GM19035 (cell line): Measurements from ENCODE around the gene DNAAF1.
A peak's percentile ranks its signal among the peaks of the same experiment; 100 is the strongest.

Experiments
- ATAC-seq: cut with Tn5 transposase; IDR thresholded peaks from one replicate; pipeline ENCODE4 v1.9.1; 2021; ENCODE audit not compliant: unreplicated experiment

The DNAAF1 gene

DNA sequence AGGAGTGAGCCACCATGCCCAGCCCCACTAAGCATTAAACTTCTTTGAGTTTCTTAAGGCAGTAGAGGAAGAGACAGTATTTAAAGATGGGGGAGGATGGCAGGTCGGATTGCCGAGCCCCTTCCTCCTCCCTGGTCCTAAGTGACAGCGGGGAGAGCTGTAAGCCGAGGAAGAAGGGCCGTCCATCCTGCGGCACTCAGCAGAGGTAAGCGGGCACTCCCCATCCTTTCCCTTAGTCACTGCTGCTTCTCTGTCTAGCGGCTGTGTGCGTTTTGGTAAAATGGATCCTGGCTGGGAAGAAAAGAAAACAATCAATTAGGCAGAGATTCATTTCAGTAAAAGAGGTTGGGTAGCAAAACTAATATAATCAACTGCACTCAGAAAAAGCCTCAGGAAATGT, 13.9 kb downstream of the DNAAF1 start:
- no peak for ATAC-seq

DNA sequence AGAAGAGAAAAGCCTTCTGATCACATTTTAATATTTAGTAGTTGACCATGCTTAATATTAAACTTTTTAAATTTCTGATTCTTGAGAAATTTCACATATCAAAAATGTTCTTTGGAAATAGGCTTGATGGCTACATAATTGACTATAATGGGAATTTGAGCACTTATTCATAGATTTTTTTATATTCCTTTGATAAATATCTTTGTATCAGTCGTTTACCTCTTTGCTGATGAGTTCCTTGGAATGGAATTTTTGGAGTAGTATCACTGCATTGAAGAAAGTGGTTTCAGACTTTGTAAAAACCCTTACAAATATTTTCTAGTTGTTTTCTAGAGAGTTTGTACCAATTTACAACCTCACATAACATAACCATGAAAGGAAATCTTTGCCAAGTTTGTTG, 14.7 kb downstream of the DNAAF1 start:
- no peak for ATAC-seq

DNA sequence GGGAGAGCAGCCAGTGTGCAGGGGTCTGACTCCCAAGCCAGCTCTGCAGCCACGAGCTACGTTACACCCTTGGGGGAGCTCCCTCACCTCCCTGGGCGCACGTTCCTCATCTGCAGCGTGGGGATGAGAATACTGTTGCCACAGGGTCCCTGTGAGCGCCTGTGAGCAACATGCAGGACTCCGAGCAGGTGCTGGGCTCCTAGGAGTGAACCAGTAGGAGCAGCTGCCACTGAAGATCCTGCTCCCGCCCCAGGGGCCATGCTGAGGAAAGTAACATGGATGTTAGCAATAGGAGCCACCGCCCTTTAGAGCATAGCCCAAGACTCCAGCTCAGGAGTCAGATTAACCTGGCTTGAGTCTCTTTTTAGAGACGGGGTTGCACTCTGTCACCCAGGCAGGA, 15.9 kb downstream of the DNAAF1 start:
- ATAC-seq, result no peak

GRCh38 chr16:84161801-84162200, 16.7 kb downstream of the DNAAF1 start:
- no peak for ATAC-seq

DNA sequence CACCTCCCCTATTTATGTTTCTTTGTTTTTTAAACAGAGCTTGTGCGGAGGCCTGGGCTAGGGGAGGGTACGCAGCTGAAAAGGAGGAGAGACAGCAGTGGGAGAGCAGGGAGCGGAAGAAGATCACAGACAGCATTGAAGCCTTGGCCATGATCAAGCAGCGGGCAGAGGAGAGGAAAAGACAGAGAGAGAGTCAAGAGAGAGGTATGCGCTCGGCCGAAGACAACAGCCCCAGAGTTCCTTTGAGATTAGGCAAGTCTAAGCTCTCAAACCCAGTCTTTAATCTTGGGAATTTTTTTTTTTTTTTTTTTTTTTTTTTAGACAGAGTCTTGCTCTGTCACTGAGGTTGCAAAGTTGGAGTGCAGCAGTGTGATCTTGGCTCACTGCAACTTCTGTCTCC, 20.6 kb downstream of the DNAAF1 start:
- no peak for ATAC-seq

DNA sequence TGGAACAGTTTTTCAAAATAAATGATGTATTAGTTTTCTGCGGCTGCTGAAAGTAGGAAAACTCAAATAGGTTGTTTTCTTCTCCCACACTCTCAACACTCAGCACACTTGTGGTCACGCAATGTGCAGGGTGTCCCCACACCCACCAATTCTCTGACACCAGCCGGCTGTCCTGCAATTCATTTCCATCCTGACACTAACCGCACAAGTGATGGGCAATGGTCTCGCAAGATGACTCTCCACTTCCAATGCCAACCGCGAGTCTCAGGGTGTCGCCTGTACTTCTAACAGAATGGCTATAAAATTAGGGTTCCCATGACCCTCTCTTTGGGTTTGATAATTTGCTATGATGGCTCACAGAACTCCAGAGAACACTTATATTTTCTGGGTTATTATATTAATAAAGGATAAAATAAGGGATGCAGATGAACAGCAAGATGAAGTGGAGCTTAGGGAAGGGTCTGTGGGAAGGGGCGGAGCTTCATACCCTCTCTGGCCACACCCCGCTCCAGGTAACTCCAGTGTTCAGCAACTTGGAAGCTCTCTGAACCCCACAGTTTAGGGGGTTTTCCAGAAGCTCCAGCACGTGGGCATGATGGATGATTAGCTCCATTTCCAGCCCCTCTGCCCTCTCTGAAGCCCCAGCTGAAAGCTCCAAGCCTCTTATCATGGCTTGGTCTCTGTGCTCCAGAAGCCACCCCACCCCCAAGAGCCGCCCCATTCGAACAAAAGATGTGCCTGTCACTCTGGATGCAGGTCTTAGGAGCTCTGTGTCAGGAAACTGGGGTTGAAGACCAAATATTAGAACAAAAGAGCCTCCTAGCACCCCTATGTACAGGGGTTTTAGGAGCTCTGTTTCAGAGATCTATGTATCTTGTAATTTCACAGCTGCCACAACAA, 21.9 kb downstream of the DNAAF1 start:
- ATAC-seq, result no peak

GRCh38 chr16:84169765-84170310, 24.7 kb downstream of the DNAAF1 start:
- ATAC-seq, result no peak

DNA sequence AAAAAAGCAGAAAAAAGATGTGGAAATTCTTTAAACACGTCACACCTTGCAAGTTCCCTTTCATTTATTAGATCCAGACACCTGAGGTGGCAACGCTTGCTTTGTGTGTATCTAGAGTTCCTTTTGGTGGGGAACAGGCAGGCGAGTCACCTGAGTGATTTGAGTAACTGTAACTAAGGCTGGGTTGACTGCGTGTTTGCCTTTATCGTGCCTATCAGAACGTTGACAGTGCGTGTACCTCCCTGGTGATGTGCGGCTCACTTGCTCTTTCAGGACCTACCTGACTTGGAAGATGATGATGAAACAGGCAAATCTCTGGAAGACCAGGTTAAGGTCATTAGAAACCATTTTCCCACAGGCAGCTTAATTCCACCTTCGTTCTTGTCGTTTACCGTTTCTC, 29.3 kb downstream of the DNAAF1 start:
- ATAC-seq, result no peak

DNA sequence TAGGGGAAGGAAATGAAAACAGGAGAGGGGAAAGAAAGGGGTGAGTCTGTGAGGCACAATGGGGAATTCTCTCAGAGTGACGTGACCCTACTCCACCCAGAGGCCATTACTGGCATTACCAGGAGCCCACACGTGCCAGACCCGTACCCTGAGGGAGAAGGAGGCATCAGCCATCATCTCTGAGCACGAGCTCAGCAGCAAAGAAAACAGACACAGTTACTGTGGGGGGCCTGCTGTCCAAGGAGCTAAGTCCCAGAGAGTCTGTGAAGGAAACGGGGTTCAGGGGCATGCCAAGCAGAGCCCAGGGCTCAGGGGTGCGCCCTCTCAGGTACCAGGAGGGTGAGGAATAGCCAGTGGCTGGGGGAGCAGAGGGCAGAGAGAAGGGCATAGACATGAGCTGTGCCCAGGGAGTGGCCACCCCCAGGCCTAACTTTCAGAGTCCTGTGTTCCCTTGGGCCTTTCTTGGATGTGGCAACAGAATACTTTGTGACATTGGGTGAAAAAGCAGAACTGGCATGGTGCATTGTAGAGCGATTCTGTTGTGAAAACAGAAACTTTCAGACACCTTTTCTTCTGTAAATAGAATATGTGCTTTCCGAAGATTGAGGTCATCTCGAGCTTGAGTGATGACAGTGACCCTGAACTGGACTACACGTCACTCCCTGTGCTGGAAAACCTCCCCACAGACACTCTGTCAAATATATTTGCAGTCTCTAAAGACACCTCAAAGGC, 30.4 kb downstream of the DNAAF1 start:
- ATAC-seq, result peak; percentile 75

- no peak for ATAC-seq
Observed at GRCh38 chr16:84176192-84177053, 31.3 kb downstream of the DNAAF1 start.

- ATAC-seq, result no peak
Observed at GRCh38 chr16:84177741-84178073, 32.6 kb downstream of the DNAAF1 start.

- no peak for ATAC-seq
Observed at GRCh38 chr16:84178146-84178765, 33.1 kb downstream of the DNAAF1 start.

DNA sequence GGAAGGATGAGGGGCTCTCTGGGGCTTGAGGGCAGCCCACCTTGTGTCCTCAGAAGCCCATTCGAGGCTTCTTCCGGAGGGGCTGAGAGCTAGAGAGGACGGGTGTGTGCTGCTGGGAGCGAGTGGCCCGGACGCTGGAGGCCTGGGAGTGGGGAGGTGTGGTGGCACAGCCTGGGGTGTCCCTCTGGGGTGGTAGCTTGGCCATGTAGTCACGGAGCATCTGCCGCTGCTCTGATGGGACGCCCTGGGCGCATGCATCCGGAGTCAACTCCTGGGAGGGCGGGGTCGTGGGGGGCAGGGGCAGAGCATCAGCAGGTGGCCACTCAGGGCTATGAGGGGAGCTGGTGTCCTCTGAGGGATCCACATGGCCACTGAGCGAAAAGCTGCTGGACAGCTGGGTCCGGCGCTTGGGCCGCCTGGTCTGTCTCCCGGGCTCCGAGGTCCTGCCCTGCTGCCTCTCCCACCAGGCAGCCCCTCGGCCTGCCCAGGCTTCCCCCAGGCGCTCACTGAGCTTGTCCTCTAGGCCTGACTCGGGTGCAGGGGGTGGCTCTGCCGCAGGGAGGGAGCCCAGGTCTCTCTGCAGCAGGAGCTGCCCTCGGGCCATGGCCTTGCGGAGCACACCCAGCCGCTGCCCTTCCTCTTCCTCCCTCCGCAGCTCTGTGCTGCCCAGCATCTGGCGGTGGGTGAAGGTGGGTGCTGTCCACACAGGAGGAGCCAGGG, 33.9 kb downstream of the DNAAF1 start:
- no peak for ATAC-seq

DNA sequence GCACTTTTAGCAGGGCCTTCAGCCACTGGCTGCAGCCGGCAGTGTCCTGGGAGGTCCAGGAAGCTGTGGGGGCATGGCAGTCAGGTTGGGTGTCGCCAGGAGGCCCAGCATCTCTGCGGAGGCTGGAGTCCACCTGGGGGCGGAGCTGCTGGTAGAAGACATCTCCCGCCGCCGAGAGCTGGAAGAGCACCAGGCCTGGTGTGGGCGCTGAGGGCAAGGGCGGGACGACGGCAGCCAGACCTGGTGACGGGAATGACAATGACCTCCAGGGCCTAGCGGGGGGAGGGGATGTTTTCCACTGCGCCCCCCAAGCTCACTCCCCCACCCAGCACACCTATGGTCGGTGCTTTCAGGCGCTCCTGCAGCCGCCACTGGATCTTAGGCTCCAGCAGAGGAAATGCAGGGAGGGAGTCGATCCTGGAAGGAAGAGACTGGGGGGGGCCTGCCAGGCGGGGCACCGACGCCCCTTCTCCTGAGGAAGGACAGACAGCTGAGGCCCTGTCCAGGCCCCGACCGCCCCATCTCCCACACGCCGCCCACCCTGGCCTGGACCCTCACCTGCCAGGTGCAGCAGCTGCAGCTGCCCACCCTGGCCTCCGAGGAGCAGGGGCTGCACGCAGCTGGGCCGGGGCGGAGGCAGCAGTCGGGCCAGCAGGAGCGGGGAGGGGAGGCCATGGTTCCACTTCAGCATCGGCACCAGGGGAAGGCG, 34.7 kb downstream of the DNAAF1 start:
- ATAC-seq, result no peak

- ATAC-seq, result no peak
Observed at GRCh38 chr16:84180519-84181140, 35.5 kb downstream of the DNAAF1 start.

DNA sequence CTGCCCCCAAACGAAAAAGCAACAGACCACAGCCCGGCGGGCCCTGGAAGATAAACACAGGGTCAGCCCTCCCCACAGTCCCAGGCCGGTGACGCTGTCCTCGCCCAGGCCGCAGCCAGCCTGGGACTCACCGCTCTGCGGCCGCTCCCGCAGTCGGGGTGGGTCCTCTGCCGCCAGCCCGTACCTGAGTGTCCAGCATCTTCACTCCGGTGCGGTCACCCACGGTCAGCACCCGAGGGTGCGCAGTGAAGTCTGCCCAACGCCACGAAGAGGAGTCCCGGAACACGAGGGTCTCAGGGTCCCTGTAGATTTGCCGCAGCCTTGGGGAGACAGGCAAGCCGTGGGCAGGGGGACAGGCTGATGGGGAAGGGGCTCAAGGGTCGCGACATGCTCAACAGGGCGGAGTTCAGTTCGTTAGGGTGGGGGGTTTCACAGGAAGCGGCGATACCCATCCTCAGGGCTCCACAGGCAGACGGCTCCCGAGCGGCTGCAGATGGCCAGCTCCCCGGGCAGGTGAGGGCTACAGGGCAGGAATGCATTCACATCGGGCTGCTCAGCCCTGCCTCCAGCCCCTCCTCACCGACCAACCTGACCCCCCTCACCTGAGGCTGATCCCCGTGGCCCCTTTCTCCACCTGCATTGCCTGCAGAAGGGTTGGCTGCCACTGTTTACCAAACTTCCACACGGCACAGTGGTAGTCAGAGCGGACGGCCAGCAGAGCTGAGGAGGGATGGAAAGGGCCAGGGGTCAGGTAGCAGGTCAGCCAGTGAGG, 36.2 kb downstream of the DNAAF1 start:
- ATAC-seq, result no peak

DNA sequence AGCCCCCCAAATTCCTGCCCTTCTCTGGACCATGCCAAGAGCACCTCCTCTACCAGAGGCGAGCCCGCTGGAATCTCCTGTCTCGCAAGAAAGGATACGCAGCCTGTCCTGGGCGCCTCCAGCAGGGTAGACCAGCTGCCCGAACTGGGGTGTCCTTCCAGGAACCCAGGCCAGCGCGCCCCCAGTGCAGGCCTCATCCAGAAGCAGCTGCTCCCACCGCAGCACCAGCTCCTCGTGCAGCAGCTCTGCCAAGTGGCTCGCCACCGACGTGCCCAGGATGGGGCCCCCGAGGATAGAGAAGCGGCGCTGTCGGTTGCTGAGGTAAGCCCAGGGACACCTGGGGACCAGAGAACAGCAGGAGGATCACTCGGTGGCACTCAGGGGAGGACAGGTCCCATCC, 37.0 kb downstream of the DNAAF1 start:
- no peak for ATAC-seq
